Ishikawa (cell line): ENCODE results near the gene COL25A1.

Source experiments
- CEBPB ChIP-seq: IDR thresholded peaks from 2 replicates; pipeline ENCODE4 v1.6.1; 2012
- CREB1 ChIP-seq: IDR thresholded peaks from 2 replicates; pipeline ENCODE4 v1.6.1; 2012; ENCODE audit warnings: low read depth
- EGR1 ChIP-seq: IDR thresholded peaks from 2 replicates; pipeline ENCODE4 v1.6.1; 2012
- EP300 ChIP-seq: IDR thresholded peaks from 2 replicates; pipeline ENCODE4 v1.6.1; 2012; ENCODE audit warnings: borderline replicate concordance
- FOXM1 ChIP-seq: IDR thresholded peaks from 2 replicates; pipeline ENCODE4 v1.6.1; 2012; ENCODE audit warnings: low read depth, borderline replicate concordance
- NFIC ChIP-seq: IDR thresholded peaks from 2 replicates; pipeline ENCODE4 v1.6.1; 2012
- RAD21 ChIP-seq: IDR thresholded peaks from 2 replicates; pipeline ENCODE4 v1.6.1; 2012; ENCODE audit warnings: low read depth
- TAF1 ChIP-seq: IDR thresholded peaks from 2 replicates; pipeline ENCODE4 v1.6.1; 2012; ENCODE audit warnings: low read depth, mild to moderate bottlenecking
- TCF12 ChIP-seq: IDR thresholded peaks from 2 replicates; pipeline ENCODE4 v1.6.1; 2012; ENCODE audit warnings: low read depth
- TEAD4 ChIP-seq: IDR thresholded peaks from 2 replicates; pipeline ENCODE4 v1.6.1; 2012
- YY1 ChIP-seq: IDR thresholded peaks from 2 replicates; pipeline ENCODE4 v1.6.1; 2012; ENCODE audit warnings: low read depth
- ZBTB7A ChIP-seq: IDR thresholded peaks from 2 replicates; pipeline ENCODE4 v1.6.1; 2012; ENCODE audit warnings: low read depth
- TF ChIP-seq, protein P1 (sequence below): IDR thresholded peaks from 2 replicates; pipeline ENCODE4 v1.6.1; 2012
- TF ChIP-seq, protein P2 (sequence below): IDR thresholded peaks from 2 replicates; pipeline ENCODE4 v1.6.1; 2012
- TF ChIP-seq, protein P3 (sequence below): IDR thresholded peaks from 2 replicates; pipeline ENCODE4 v1.6.1; 2012; ENCODE audit warnings: low read depth, mild to moderate bottlenecking

The COL25A1 gene

DNA sequence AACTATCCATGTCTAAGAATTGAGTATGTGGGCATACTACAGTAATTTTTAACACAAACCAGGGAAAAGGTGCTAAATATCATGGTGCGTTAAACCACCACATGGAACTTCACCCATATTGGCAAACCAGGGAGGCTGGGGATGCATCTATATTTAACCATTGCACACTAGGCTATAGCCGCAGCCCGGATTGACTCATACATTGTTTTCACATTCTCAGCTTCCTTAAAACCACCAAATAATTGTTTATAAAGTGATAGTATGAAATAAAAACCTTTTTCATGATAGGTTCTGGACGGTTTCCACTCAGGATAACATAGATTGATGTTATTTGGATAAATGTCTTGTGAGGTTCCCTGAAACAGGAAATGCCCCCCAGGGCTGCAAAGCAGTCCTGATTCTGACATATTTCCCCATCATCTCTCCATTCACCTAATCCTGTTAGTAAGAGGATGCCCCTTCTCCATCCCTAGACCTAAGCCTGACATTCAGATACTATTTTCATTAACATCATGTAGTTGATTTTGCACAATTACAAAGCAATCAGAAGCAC is 7.9 kb downstream of the COL25A1 start:
- TF ChIP-seq ZBTB7A (no peak), TEAD4 (no peak), NFIC (no peak), CREB1 (no peak), CEBPB (no peak), YY1 (no peak), FOXM1 (no peak), RAD21 (no peak), TCF12 (no peak), EGR1 (no peak), TAF1 (no peak), EP300 (no peak)
- TF ChIP-seq, protein P1, sequence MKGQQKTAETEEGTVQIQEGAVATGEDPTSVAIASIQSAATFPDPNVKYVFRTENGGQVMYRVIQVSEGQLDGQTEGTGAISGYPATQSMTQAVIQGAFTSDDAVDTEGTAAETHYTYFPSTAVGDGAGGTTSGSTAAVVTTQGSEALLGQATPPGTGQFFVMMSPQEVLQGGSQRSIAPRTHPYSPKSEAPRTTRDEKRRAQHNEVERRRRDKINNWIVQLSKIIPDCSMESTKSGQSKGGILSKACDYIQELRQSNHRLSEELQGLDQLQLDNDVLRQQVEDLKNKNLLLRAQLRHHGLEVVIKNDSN: no peak
- TF ChIP-seq, protein P2, sequence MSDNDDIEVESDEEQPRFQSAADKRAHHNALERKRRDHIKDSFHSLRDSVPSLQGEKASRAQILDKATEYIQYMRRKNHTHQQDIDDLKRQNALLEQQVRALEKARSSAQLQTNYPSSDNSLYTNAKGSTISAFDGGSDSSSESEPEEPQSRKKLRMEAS: no peak
- TF ChIP-seq, protein P3, sequence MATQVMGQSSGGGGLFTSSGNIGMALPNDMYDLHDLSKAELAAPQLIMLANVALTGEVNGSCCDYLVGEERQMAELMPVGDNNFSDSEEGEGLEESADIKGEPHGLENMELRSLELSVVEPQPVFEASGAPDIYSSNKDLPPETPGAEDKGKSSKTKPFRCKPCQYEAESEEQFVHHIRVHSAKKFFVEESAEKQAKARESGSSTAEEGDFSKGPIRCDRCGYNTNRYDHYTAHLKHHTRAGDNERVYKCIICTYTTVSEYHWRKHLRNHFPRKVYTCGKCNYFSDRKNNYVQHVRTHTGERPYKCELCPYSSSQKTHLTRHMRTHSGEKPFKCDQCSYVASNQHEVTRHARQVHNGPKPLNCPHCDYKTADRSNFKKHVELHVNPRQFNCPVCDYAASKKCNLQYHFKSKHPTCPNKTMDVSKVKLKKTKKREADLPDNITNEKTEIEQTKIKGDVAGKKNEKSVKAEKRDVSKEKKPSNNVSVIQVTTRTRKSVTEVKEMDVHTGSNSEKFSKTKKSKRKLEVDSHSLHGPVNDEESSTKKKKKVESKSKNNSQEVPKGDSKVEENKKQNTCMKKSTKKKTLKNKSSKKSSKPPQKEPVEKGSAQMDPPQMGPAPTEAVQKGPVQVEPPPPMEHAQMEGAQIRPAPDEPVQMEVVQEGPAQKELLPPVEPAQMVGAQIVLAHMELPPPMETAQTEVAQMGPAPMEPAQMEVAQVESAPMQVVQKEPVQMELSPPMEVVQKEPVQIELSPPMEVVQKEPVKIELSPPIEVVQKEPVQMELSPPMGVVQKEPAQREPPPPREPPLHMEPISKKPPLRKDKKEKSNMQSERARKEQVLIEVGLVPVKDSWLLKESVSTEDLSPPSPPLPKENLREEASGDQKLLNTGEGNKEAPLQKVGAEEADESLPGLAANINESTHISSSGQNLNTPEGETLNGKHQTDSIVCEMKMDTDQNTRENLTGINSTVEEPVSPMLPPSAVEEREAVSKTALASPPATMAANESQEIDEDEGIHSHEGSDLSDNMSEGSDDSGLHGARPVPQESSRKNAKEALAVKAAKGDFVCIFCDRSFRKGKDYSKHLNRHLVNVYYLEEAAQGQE: no peak

- TF ChIP-seq CEBPB (no peak), RAD21 (peak; percentile 40)
Observed at GRCh38 chr4:109294006-109294405, 8.5 kb downstream of the COL25A1 start.

DNA sequence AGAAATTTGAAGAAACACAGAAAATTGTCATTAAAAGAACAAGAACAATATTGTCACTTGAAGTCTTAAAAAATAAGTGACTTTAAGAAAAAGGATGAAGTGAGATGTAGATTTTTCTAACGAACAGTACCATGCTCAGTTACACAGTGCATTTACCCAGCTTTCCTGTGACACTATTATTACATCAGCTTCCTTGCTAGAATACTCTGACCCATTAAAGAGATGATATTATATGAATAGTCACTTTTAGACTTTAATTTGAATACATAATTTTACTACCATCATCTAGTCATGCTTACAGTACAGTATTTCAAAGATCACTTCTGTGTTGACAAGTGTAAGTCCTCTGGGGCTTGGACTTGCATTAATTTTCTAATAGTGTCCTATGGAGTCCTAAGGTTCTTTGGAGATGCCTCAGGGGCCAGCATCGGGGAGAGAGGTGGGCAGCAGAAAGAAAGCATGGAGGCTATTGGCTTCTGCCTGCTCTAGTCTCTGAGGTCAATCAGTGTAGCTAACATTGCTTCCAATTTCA is 10.7 kb downstream of the COL25A1 start:
- TF ChIP-seq EP300: no peak
- TF ChIP-seq NFIC: no peak
- TF ChIP-seq TCF12: no peak
- TF ChIP-seq RAD21: no peak
- TF ChIP-seq, protein P2: no peak

GRCh38 chr4:109290918-109291317 is 11.5 kb downstream of the COL25A1 start:
- no peak for TF ChIP-seq NFIC
- TF ChIP-seq, protein P1: no peak
- TF ChIP-seq ZBTB7A: no peak
- no peak for TF ChIP-seq EP300
- TF ChIP-seq EGR1: no peak
- TF ChIP-seq, protein P3: no peak
- TF ChIP-seq YY1: no peak
- TF ChIP-seq TAF1: no peak
- TF ChIP-seq RAD21: no peak
- no peak for TF ChIP-seq CEBPB
- no peak for TF ChIP-seq FOXM1
- TF ChIP-seq TEAD4: no peak

GRCh38 chr4:109278594-109279031 is 23.8 kb downstream of the COL25A1 start:
- TF ChIP-seq RAD21: no peak
- TF ChIP-seq TCF12: no peak
- no peak for TF ChIP-seq ZBTB7A
- no peak for TF ChIP-seq TAF1
- no peak for TF ChIP-seq CEBPB
- no peak for TF ChIP-seq EGR1
- TF ChIP-seq, protein P3: no peak
